ENCODE data around the gene VEZT.

Gene VEZT

GRCh38 chr12:95200128-95200894 lies 17.3 kb upstream of the VEZT start:
- peak in 1 of 2 experiments; percentile 7 for DNase-seq

DNA sequence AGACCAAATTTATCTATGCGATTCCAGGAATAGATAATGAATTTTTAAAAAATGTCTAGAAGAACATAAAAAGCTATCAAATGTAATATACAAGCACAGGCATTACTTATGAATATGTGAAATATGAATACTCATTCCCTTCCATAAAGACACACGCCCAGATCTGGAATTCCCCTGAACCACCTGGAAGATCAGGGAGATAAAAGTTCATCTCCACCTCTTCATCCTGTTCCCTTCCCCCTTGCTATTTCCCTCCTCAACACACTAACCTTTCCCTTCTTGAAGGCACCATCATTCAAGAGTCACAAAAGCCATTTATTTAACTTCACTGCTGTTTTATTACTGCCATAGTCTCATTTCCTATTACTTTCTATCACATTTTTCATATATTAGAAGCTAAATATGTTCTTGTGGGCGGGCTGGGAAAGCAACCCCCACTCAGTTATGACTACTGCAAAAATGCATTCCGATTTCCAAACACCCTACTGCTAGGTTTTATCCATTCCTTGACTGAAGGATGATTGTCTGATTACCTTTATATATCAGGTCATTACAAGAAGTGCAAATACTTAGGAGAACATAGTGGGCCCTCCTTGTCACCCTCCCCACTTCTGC lies 16.4 kb upstream of the VEZT start:
- no peak for DNase-seq

DNA sequence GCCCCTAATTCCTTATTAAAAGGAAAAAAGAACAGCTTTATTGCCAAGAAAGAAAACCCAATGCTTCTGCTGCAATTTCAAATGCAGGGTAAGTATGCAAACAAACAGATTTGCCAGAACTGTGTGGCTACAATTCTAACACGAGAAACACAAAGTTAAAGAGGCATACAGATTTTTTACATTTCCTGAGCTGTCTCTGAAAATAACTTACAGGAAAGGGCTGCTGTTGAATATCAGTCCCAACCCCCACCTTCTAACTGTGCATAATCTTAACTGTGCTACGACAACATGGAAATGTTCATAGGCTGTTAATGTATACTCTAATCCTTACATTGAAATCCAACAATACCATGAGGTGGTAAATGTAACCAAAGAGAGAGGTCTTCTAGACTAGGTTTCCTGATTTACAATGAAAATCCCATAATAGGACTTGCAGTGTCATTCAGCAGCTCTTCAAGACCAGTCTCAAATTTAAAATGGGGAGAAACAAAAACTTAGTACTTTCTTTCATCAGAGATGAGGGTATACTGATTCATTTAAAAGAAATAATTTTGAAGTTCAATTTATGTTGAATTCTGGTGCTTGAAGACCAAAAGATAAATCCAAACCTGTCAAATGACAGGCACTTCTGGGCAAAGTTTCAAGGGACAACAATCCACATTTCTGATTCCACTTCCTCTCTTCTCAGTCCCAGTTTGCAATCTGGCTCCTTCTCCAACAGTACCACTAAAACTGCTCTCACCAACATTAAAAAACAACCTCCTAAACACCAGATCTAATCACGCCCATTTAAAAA lies 14.7 kb upstream of the VEZT start:
- no peak for DNase-seq

GRCh38 chr12:95203487-95204030 lies 14.0 kb upstream of the VEZT start:
- DNase-seq = no peak

DNA sequence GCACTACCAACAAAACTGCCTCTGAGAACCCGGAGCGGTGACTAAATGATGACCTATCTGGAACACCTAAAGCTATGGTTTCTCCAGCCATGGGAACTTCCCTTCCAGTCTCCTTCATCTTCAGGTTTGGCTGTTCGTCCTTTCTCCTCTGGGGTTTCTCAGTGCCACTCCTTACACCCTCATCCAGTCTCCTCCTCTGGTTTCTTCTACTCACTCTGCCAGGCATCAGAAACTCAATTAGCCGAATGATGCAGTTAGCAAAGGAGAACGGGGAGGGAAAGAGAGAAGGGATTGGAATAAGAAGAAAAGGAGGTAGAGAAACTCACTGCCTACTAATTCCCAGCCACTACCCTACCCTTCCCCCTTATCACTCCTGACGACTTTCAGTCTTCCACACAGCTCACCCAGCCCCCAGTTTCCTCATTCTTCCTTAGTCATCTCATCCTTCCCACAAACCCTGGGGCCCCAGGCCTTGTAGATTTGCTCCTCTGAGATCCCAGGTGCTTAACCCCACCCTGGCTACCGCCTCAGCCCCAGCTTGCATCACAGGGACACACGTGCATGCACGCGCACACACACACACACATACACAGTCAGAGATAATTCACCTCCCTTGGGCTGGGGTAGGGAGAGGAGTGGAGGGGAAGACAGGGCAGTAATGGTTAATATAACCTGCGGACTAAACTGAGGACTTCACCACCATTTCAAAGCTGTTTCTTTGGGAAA lies 13.3 kb upstream of the VEZT start:
- DNase-seq = no peak

DNA sequence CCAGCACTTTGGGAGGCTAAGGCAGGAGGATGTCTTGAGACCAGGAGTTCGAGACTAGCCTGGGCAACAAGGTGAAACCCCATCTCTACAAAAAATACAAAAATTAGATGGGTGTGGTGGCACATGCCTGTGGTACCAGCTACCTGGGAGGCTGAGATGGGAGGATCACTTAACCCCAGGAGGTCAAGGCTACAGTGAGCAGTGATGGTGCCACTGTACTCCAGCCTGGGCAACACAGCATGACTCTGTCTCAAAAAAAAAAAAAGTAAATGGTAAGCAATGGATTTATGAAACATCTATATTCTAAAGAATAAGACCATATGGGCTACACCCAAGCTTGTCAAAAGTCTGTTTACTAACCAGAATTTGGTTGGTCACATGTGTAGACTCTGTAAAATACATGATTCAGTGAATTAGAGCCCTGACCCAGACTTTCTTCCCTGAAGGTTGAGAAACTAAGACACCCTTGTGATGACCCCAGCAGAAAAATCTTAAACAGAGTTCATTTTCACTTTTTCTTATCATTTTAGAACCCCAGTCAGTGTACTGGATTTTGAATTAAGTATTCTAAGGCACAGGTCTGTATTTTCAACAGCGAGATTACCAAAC lies 12.5 kb upstream of the VEZT start:
- DNase-seq = no peak

GRCh38 chr12:95205685-95206084 lies 11.9 kb upstream of the VEZT start:
- no peak for DNase-seq

DNA sequence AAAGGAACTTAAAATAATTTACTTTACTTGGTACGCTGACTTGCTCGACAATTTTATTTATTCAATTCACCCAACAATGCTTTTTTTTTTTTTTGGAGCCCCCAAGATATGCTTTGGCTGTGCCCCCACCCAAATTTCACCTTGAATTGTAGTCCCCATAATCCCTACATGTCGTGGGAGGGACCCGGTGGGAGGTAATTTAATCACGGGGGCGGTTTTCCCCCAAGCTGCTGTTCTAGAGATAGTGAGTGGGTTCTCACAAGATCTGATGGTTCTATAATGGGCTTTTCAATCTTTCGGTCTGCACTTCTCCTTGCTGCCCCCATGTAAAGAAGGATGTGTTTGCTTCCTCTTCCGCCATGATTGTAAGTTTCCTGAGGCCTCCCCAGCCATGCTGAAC lies 10.7 kb upstream of the VEZT start:
- no peak for DNase-seq

DNA sequence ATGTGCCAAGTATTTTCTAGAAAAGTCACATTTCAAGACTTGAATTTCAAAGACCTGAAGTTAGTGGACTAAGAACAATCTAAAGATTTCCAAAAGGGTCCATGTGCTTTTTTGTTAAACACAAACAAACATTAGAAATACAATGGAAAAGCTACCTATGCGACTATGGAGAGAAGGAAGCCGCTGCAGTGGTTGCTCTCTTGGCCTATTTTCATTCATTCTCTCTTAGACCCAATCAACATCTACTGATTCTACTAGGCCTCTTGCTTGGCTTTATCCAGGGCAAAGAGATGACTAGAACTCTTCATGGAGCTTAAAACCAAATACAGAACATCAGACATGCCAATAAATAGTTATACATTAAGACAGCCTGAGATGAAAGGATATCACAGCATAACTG lies 10.2 kb upstream of the VEZT start:
- no peak for DNase-seq

GRCh38 chr12:95208678-95209077 lies 8.9 kb upstream of the VEZT start:
- DNase-seq = no peak

DNA sequence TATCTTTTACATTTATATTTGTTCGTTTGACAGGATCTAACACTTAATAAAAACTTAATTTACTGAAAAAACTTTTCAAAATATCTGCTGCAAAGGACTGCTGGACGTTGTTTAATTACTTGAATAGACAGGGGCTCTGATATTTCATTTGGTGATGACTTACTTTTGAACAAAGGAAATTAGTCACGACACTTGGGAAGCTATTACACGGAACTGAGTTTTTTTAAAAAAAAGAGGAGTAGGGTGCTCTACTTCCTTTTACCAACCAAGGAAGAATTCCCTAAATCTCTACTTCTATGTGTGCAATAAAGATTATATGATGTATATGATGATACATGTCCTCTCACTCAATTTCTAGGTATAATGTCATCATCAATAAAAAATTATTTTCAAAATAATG lies 5.0 kb upstream of the VEZT start:
- no peak for DNase-seq

DNA sequence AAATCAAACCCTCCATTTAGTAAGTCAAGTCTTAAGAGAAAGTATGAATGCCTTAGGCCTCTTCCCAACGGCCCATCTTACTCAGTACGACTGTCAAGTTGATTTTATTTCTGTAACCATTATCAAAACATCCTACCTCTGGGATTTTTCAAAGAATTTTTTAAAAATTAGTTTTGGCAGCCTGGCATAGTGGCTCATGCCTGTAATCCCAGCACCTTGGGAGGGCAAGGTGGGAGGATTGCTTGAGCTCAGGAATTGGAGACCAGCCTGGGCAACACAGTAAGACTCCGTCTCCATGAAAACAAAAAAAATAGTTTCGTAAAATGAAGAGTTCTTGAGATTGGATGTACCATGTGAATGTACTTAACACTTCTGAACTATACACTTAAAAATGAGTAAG lies 4.5 kb upstream of the VEZT start:
- DNase-seq = no peak

DNA sequence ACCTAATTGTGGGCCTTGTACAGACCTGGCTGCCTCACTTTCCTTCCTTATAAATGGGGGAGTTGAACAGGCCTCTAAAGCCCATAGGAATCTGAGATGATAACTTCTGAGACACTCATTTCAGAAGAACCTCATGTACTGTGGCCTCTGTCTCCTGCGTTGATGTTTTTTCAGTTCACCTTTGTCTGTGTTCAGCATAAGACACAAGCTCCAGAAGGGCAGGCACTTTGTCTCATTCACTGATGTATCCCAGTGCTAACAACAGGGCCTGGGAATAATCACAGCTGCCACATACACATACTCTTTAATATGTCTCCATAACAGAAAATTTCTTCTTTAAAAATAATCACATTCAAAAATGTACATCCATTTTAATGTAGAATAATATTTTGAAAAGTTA lies 3.7 kb upstream of the VEZT start:
- no peak for DNase-seq

- no peak for DNase-seq
These were observed 3.1 kb upstream of the VEZT start for GRCh38 chr12:95214466-95214865.

DNA sequence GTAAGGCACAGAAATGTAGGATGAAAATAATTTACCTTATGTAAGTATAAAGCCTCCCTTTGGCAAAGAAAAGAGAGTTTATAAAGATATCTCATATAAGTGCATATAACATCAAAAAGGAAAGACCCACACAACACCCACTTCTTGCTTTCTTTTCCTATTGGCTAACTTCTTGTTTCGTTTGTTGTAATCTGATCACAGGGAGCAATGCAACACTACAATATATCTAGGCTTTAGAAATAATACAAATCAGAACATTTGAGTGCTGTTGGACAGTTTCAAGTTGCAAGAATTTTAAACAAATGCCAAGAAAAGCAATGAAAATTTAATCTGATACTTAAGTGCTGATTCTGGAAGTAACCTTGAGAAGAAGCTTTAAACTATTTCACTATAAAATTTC lies 1.7 kb upstream of the VEZT start:
- no peak for DNase-seq

- DNase-seq = peak in 1 of 2 experiments; percentile 48
These were observed 763 bp upstream of the VEZT start for GRCh38 chr12:95216711-95217376.

- peak in 1 of 2 experiments; percentile 13 for DNase-seq
These were observed 835 bp downstream of the VEZT start for GRCh38 chr12:95218150-95219133.

GRCh38 chr12:95220190-95220589 lies 2.6 kb downstream of the VEZT start:
- DNase-seq = no peak

DNA sequence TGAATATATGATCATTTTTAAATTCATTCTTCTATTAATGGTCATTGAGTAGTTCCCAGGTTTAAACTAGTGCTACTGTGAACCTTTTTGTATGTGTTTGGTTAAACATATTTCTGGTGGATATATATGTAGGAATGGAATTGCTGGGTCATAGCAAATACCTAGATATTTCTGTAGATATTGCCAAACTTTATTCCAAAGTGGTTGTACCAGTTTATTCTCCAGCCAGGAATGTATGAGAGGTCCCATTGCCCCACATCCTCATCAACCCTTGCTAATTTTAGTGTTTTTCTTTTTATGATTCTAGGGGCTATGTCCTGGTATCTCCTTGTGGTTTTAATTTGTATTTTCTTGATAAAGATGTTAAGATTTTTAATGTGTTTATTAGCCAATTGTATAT lies 3.1 kb downstream of the VEZT start:
- no peak for DNase-seq
